Liver (tissue), 9 donors: ENCODE measurements around the gene PDZRN4. TPM values are rescaled to one million over a fixed set of nuclear protein-coding genes. Genes with fewer than 3 reads are reported as not detected.

Experiments
- DNase-seq: peaks from one replicate; pipeline ENCODE4 v3.0.0-alpha.2; 2017; ENCODE audit warnings: low spot score
- H3K27ac ChIP-seq, 2 donors: one replicate each; pipeline ENCODE4 v1.7.0; 2013; ENCODE audit warnings: inconsistent platforms in 2 of 2, low read length in 2 of 2, control low read depth in 1 of 2, low read depth in 1 of 2, mild to moderate bottlenecking in 1 of 2
- H3K27me3 ChIP-seq, 4 donors: one replicate each; pipeline versions ENCODE4 v1.6.1 to v1.7.0; 2013; ENCODE audit warnings: low read length in 3 of 4, inconsistent platforms in 1 of 4, mild to moderate bottlenecking in 1 of 4, moderate library complexity in 1 of 4; ENCODE audit not compliant: control insufficient read depth in 4 of 4, insufficient read depth in 4 of 4
- H3K36me3 ChIP-seq, 4 donors: one replicate each; pipeline versions ENCODE4 v1.6.1 to v1.7.0; 2013; ENCODE audit warnings: low read length in 3 of 4, mild to moderate bottlenecking in 3 of 4, low read depth in 1 of 4, moderate library complexity in 1 of 4; ENCODE audit not compliant: control insufficient read depth in 4 of 4, insufficient read depth in 3 of 4
- H3K4me1 ChIP-seq, 4 donors: one replicate each; pipeline versions ENCODE4 v1.6.1 to v1.7.0; 2013; ENCODE audit warnings: low read length in 3 of 4, mild to moderate bottlenecking in 3 of 4, moderate library complexity in 1 of 4; ENCODE audit not compliant: control insufficient read depth in 4 of 4, insufficient read depth in 4 of 4
- H3K4me3 ChIP-seq, 3 donors: one replicate each; pipeline versions ENCODE4 v1.6.1 to v1.7.0; 2013; ENCODE audit warnings: low read length in 3 of 3, control low read depth in 1 of 3, low read depth in 1 of 3, mild to moderate bottlenecking in 1 of 3
- H3K9ac ChIP-seq, 2 donors: one replicate each; pipeline ENCODE4 v1.7.0; 2013; ENCODE audit warnings: low read length in 2 of 2, mild to moderate bottlenecking in 2 of 2, moderate library complexity in 2 of 2, control low read depth in 1 of 2, low read depth in 1 of 2
- H3K9me3 ChIP-seq, 4 donors: one replicate each; pipeline versions ENCODE4 v1.6.1 to v1.7.0; 2013; ENCODE audit warnings: low read length in 3 of 4; ENCODE audit not compliant: control insufficient read depth in 4 of 4
- EGR1 ChIP-seq, 2 donors: IDR thresholded peaks; 2 replicates each; pipeline ENCODE4 v1.6.1; 2016 to 2018; ENCODE audit warnings: antibody characterized with exemption in 2 of 2, low read depth in 2 of 2
- FOXA1 ChIP-seq: IDR thresholded peaks from 2 replicates; pipeline ENCODE4 v1.6.1; 2016; ENCODE audit warnings: antibody characterized with exemption
- FOXA2 ChIP-seq: IDR thresholded peaks from 2 replicates; pipeline ENCODE4 v1.6.1; 2016; ENCODE audit warnings: antibody characterized with exemption
- GABPA ChIP-seq, 2 donors: IDR thresholded peaks in 1 of 2; conservative IDR thresholded peaks in 1 of 2; 2 replicates each; pipeline ENCODE4 v1.6.1; 2016; ENCODE audit warnings: antibody characterized with exemption in 2 of 2, mild to moderate bottlenecking in 1 of 2, moderate library complexity in 1 of 2
- HNF4A ChIP-seq, 2 donors: conservative IDR thresholded peaks; 2 replicates each; pipeline ENCODE4 v1.6.1; 2016; ENCODE audit warnings: antibody characterized with exemption in 2 of 2, mild to moderate bottlenecking in 2 of 2
- HNF4G ChIP-seq: IDR thresholded peaks from 2 replicates; pipeline ENCODE4 v1.6.1; 2016; ENCODE audit warnings: antibody characterized with exemption
- JUND ChIP-seq, 2 donors: IDR thresholded peaks; 2 replicates each; pipeline ENCODE4 v1.6.1; 2016; ENCODE audit warnings: antibody characterized with exemption in 2 of 2
- NR2F2 ChIP-seq: IDR thresholded peaks from 2 replicates; pipeline ENCODE4 v1.6.1; 2016; ENCODE audit warnings: antibody characterized with exemption
- RAD21 ChIP-seq, 2 donors: IDR thresholded peaks; 2 replicates each; pipeline ENCODE4 v1.6.1; 2016; ENCODE audit warnings: antibody characterized with exemption in 2 of 2, mild to moderate bottlenecking in 2 of 2
- RXRA ChIP-seq, 2 donors: IDR thresholded peaks; 2 replicates each; pipeline ENCODE4 v1.6.1; 2017 to 2018; ENCODE audit warnings: antibody characterized with exemption in 2 of 2, mild to moderate bottlenecking in 1 of 2
- SP1 ChIP-seq: IDR thresholded peaks from 2 replicates; pipeline ENCODE4 v1.6.1; 2018; ENCODE audit warnings: antibody characterized with exemption, mild to moderate bottlenecking
- TAF1 ChIP-seq: conservative IDR thresholded peaks from 2 replicates; pipeline ENCODE4 v1.6.1; 2016; ENCODE audit warnings: antibody characterized with exemption, mild to moderate bottlenecking
- YY1 ChIP-seq: IDR thresholded peaks from 2 replicates; pipeline ENCODE4 v1.6.1; 2016; ENCODE audit warnings: antibody characterized with exemption, mild to moderate bottlenecking
- WGBS: extraction: QIAGEN DNeasy Blood & Tissue Kit; methylation state at CpG from one replicate; pipeline ENCODE4 v1.1.7; 2013; 5-methylcytosine and 5-hydroxymethylcytosine counted together
- polyA plus RNA-seq, 2 donors: library from polyadenylated mRNA; stranded (reverse) in 1 of 2; unstranded in 1 of 2; fragments of 200-250 nt in 1 of 2; fragments of >200 nt in 1 of 2; fragmentation: Nextera tagmentation in 1 of 2; extraction: Ambion mirVana in 1 of 2; gene quantifications; one replicate each; pipeline versions ENCODE4 v1.2.1 to v1.2.3, GENCODE V29; 2013 to 2015
- total RNA-seq, 2 donors: library from RNA; depleted of rRNA; stranded (reverse); fragments of >200 nt; gene quantifications; one replicate each; pipeline ENCODE4 v1.2.3, GENCODE V29; 2014
- TF ChIP-seq, protein P1 (sequence below): IDR thresholded peaks from 2 replicates; pipeline ENCODE4 v1.6.1; 2016; ENCODE audit warnings: antibody characterized with exemption
- TF ChIP-seq, protein P2 (sequence below): IDR thresholded peaks from 2 replicates; pipeline ENCODE4 v1.6.1; 2016; ENCODE audit warnings: antibody characterized with exemption
- TF ChIP-seq, protein P3 (sequence below): IDR thresholded peaks from 2 replicates; pipeline ENCODE4 v1.6.1; 2016; ENCODE audit warnings: antibody characterized with exemption
- TF ChIP-seq, protein P4 (sequence below): IDR thresholded peaks from 2 replicates; pipeline ENCODE4 v1.6.1; 2016; ENCODE audit warnings: antibody characterized with exemption, mild to moderate bottlenecking
- TF ChIP-seq, protein P5 (sequence below): fragments of 150-350 bp; IDR thresholded peaks from 2 replicates; pipeline ENCODE4 v1.5.1; 2017; ENCODE audit warnings: improper control_type of control experiment, low read depth, low read length; ENCODE audit not compliant: missing input control
- donor health status: healthy.
- donor health status: healthy.
- donor health status: healthy.
- donor health status: healthy.
- donor health status: healthy.

PDZRN4 gene
- total and polyA plus RNA-seq, 4 donors = 0.11 to 1.1 (median 0.24) TPM

DNA sequence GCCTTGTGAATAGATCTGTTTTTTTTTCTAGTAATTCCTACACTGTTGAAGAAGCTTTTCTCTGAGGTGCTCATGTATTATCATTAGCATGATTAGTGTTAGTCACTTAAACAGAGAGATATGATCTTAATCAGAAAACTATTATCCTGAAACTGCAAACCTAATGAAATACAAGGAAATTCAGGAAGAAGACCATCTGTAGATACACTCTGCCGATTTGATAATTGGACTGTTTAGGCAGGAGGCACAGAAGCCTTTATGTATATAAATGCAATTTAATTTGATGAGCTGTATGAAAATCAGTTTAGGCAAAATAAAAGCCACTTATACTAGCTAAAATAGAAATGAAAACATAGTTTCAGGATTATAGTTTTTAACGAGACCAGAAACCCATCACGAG, 23.3 kb downstream of the PDZRN4 start:
- H3K4me1 ChIP-seq = no peaks in the 10 kb centered on the region
- TF ChIP-seq, protein P1, sequence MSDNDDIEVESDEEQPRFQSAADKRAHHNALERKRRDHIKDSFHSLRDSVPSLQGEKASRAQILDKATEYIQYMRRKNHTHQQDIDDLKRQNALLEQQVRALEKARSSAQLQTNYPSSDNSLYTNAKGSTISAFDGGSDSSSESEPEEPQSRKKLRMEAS = no peak
- TF ChIP-seq, protein P2, sequence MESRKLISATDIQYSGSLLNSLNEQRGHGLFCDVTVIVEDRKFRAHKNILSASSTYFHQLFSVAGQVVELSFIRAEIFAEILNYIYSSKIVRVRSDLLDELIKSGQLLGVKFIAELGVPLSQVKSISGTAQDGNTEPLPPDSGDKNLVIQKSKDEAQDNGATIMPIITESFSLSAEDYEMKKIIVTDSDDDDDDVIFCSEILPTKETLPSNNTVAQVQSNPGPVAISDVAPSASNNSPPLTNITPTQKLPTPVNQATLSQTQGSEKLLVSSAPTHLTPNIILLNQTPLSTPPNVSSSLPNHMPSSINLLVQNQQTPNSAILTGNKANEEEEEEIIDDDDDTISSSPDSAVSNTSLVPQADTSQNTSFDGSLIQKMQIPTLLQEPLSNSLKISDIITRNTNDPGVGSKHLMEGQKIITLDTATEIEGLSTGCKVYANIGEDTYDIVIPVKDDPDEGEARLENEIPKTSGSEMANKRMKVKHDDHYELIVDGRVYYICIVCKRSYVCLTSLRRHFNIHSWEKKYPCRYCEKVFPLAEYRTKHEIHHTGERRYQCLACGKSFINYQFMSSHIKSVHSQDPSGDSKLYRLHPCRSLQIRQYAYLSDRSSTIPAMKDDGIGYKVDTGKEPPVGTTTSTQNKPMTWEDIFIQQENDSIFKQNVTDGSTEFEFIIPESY = no peak
- TF ChIP-seq FOXA2 (no peak), HNF4A (conservative IDR thresholded peaks at IDR 0.05) (no peak), NR2F2 (no peak)
- TF ChIP-seq, protein P3, sequence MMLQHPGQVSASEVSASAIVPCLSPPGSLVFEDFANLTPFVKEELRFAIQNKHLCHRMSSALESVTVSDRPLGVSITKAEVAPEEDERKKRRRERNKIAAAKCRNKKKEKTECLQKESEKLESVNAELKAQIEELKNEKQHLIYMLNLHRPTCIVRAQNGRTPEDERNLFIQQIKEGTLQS = no peak
- no peak overlapping the region for H3K9ac ChIP-seq
- no peaks in the 10 kb centered on the region for H3K36me3 ChIP-seq
- no peaks in the 10 kb centered on the region for H3K27me3 ChIP-seq
- no peak overlapping the region for H3K27ac ChIP-seq
- no peak for DNase-seq
- 77% methylated on average over 3 of the region's 3 CpGs for WGBS
- H3K9me3 ChIP-seq = no peaks in the 10 kb centered on the region
- no peak overlapping the region for H3K4me3 ChIP-seq

DNA sequence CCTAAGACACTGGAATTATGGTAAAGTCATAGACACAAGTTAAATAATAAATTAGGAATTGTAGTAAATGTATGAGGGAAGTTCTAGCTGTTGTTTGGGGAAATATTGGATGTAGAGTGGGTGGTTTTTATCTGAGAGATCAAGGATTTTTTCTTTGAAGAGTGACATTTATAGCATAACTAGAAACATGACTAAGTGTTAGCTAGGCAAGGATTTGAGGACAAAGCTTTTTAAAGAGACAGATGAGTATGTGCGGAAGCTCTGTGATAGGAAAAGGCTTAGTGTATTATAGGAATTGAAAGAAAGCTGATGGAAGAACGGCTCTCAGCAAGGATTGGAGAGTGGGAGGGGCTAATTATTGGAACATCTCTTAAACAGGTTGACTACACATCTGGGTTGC, 24.5 kb downstream of the PDZRN4 start:
- Histone ChIP-seq H3K9me3 (no peaks in the 10 kb centered on the region), H3K4me1 (no peaks in the 10 kb centered on the region), H3K9ac (no peak overlapping the region), H3K27ac (peak overlapping the region in 1 of 2 donors; percentile 12), H3K4me3 (no peak overlapping the region), H3K36me3 (no peaks in the 10 kb centered on the region), H3K27me3 (no peaks in the 10 kb centered on the region)
- 45% methylated on average over 2 of the region's 2 CpGs for WGBS
- TF ChIP-seq, protein P4, sequence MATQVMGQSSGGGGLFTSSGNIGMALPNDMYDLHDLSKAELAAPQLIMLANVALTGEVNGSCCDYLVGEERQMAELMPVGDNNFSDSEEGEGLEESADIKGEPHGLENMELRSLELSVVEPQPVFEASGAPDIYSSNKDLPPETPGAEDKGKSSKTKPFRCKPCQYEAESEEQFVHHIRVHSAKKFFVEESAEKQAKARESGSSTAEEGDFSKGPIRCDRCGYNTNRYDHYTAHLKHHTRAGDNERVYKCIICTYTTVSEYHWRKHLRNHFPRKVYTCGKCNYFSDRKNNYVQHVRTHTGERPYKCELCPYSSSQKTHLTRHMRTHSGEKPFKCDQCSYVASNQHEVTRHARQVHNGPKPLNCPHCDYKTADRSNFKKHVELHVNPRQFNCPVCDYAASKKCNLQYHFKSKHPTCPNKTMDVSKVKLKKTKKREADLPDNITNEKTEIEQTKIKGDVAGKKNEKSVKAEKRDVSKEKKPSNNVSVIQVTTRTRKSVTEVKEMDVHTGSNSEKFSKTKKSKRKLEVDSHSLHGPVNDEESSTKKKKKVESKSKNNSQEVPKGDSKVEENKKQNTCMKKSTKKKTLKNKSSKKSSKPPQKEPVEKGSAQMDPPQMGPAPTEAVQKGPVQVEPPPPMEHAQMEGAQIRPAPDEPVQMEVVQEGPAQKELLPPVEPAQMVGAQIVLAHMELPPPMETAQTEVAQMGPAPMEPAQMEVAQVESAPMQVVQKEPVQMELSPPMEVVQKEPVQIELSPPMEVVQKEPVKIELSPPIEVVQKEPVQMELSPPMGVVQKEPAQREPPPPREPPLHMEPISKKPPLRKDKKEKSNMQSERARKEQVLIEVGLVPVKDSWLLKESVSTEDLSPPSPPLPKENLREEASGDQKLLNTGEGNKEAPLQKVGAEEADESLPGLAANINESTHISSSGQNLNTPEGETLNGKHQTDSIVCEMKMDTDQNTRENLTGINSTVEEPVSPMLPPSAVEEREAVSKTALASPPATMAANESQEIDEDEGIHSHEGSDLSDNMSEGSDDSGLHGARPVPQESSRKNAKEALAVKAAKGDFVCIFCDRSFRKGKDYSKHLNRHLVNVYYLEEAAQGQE = no peak
- no peak for TF ChIP-seq RXRA (IDR thresholded peaks at IDR 0.05)
- TF ChIP-seq RAD21 (IDR thresholded peaks at IDR 0.05) = no peak
- no peak for TF ChIP-seq YY1
- TF ChIP-seq GABPA (IDR thresholded peaks at IDR 0.05 in 1 of 2, conservative IDR thresholded peaks at IDR 0.05 in 1 of 2) = no peak
- no peak for TF ChIP-seq FOXA2
- TF ChIP-seq SP1 = no peak
- no peak for TF ChIP-seq FOXA1
- TF ChIP-seq, protein P5, sequence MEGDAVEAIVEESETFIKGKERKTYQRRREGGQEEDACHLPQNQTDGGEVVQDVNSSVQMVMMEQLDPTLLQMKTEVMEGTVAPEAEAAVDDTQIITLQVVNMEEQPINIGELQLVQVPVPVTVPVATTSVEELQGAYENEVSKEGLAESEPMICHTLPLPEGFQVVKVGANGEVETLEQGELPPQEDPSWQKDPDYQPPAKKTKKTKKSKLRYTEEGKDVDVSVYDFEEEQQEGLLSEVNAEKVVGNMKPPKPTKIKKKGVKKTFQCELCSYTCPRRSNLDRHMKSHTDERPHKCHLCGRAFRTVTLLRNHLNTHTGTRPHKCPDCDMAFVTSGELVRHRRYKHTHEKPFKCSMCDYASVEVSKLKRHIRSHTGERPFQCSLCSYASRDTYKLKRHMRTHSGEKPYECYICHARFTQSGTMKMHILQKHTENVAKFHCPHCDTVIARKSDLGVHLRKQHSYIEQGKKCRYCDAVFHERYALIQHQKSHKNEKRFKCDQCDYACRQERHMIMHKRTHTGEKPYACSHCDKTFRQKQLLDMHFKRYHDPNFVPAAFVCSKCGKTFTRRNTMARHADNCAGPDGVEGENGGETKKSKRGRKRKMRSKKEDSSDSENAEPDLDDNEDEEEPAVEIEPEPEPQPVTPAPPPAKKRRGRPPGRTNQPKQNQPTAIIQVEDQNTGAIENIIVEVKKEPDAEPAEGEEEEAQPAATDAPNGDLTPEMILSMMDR = no peak
- TF ChIP-seq HNF4G = no peak
- no peak for TF ChIP-seq TAF1
- no peak for TF ChIP-seq EGR1 (IDR thresholded peaks at IDR 0.05; ENCODE audit: low read depth in 2 of 2)
- no peak for TF ChIP-seq HNF4A (conservative IDR thresholded peaks at IDR 0.05)
- TF ChIP-seq, protein P2 = no peak
- TF ChIP-seq, protein P3 = no peak
- no peak for TF ChIP-seq NR2F2
- TF ChIP-seq, protein P1 = no peak
- no peak for TF ChIP-seq JUND (IDR thresholded peaks at IDR 0.05)
- no peak for DNase-seq
